Renal pelvis (tissue), 4 donors: ENCODE results near the gene RBP3. TPM values are rescaled to one million over a fixed set of nuclear protein-coding genes. Genes with fewer than 3 reads are reported as not detected.
A peak's percentile ranks its signal among the peaks of the same experiment; 100 is the strongest.

Experiments
- DNase-seq: peaks from one replicate; pipeline ENCODE4 v3.0.0-alpha.2; 2013
- polyA plus RNA-seq, 3 donors: library from polyadenylated mRNA; unstranded; fragments of 120-200 nt; gene quantifications; one replicate each; pipeline ENCODE4 v1.2.1, GENCODE V29; 2013; ENCODE audit not compliant: insufficient read length in 3 of 3

RBP3 gene
- polyA plus RNA-seq, 3 donors = 0.09 to 0.23 (median 0.13) TPM

- DNase-seq = no peak
These were observed 52.1 kb downstream of the RBP3 start for GRCh38 chr10:47400251-47400650.

- no peak for DNase-seq
These were observed 52.6 kb downstream of the RBP3 start for GRCh38 chr10:47400786-47401185.

- DNase-seq = no peak
These were observed 53.0 kb downstream of the RBP3 start for GRCh38 chr10:47401210-47401609.

GRCh38 chr10:47401874-47402640 is 53.9 kb downstream of the RBP3 start:
- no peak for DNase-seq

- peak; percentile 47 for DNase-seq
These were observed 54.6 kb downstream of the RBP3 start for GRCh38 chr10:47402641-47403301.

GRCh38 chr10:47403446-47404318 is 55.5 kb downstream of the RBP3 start:
- no peak for DNase-seq

- DNase-seq = no peak
These were observed 56.3 kb downstream of the RBP3 start for GRCh38 chr10:47404446-47404845.

- DNase-seq = no peak
These were observed 56.8 kb downstream of the RBP3 start for GRCh38 chr10:47404937-47405336.

GRCh38 chr10:47405857-47406547 is 57.8 kb downstream of the RBP3 start:
- no peak for DNase-seq

GRCh38 chr10:47406548-47406869 is 58.3 kb downstream of the RBP3 start:
- DNase-seq = no peak

GRCh38 chr10:47406870-47407691 is 58.9 kb downstream of the RBP3 start:
- no peak for DNase-seq

Other genes starting within 250 kb of the RBP3 start
- gene GDF10, start 48.2 kb upstream of the RBP3 start, polyA plus RNA-seq = 1 to 10 TPM; 1.4 to 2.3 (median 1.7) TPM
- not detected for gene GDF2, start 25.9 kb upstream of the RBP3 start, polyA plus RNA-seq
- gene ZNF488, start 35.9 kb downstream of the RBP3 start, polyA plus RNA-seq = 1 to 10 TPM; 4.8 to 5.7 (median 5.4) TPM
- gene ANXA8, start 135.8 kb downstream of the RBP3 start, polyA plus RNA-seq = under 1 TPM; 0.10 to 0.32 (median 0.24) TPM
- not detected for gene FAM25G, start 143.3 kb downstream of the RBP3 start, polyA plus RNA-seq
- 10 to 100 TPM in 2 of 3 donors, 1 to 10 TPM in 1; 8.5 to 63.7 (median 43.6) TPM for gene AGAP9, start 175.3 kb downstream of the RBP3 start, polyA plus RNA-seq